K562 (cell line): ENCODE data around the gene C16orf90. TPM values are rescaled to one million over a fixed set of nuclear protein-coding genes. Genes with fewer than 3 reads are reported as not detected.

Experiments used
- ELF4 ChIP-seq: fragments of 450-650 bp; formaldehyde crosslinking; IDR thresholded peaks from 2 replicates; pipeline ENCODE4 v1.4.0; 2022; ENCODE audit warnings: missing genetic modification characterization
- EWSR1 ChIP-seq: fragments of 450-650 bp; IDR thresholded peaks from 2 replicates; pipeline ENCODE4 v1.6.1; 2018; ENCODE audit warnings: borderline replicate concordance, mild to moderate bottlenecking, low read depth, moderate library complexity; ENCODE audit not compliant: partially characterized antibody
- IRF2 ChIP-seq: sonication (generic); formaldehyde crosslinking; IDR thresholded peaks from 2 replicates; pipeline ENCODE4 v1.8.1; 2022; ENCODE audit warnings: mild to moderate bottlenecking, missing genetic modification reagents
- KLF16 ChIP-seq: IDR thresholded peaks from 2 replicates; pipeline ENCODE4 v1.6.1; 2016; ENCODE audit warnings: antibody characterized with exemption
- NR2F6 ChIP-seq: fragments of 450-650 bp; formaldehyde crosslinking; IDR thresholded peaks from 2 replicates; pipeline ENCODE4 v1.4.0; 2020; ENCODE audit warnings: mild to moderate bottlenecking
- TRIM25 ChIP-seq: fragments of 450-650 bp; IDR thresholded peaks from 2 replicates; pipeline ENCODE4 v1.7.0; 2016; ENCODE audit warnings: borderline replicate concordance
- TRIM28 ChIP-seq: fragments of 450-650 bp; IDR thresholded peaks from 2 replicates; pipeline ENCODE4 v1.6.1; 2017
- ZNF280A ChIP-seq: fragments of 450-650 bp; IDR thresholded peaks from 2 replicates; pipeline ENCODE4 v1.6.1; 2018; ENCODE audit warnings: mild to moderate bottlenecking, low read depth; ENCODE audit not compliant: partially characterized antibody
- ZNF431 ChIP-seq: sonication (generic); formaldehyde crosslinking; IDR thresholded peaks from 2 replicates; pipeline ENCODE4 v1.8.0; 2022; ENCODE audit warnings: mild to moderate bottlenecking, missing genetic modification reagents
- polyA plus RNA-seq, 8 experiments: library from polyadenylated mRNA; depleted of rRNA in 4 of 8; stranded (reverse) in 5 of 8; unstranded in 3 of 8; fragments of >200 nt; fragmentation: Nextera tagmentation in 2 of 8; fragmentation: Illumina TruSeq in 1 of 8; extraction: Ambion mirVana in 2 of 8; extraction: Trizol in 1 of 8; gene quantifications; 2 replicates each; pipeline versions ENCODE4 v1.2.1 to v1.2.3, GENCODE V29; 2011 to 2014; ENCODE audit warnings: inconsistent platforms in 1 of 8, missing spikeins in 1 of 8
- total RNA-seq, 7 experiments: library from RNA; depleted of rRNA in 6 of 7; stranded (reverse); fragments of >200 nt in 6 of 7; fragmentation: Illumina TruSeq in 2 of 7; extraction: Trizol in 2 of 7; gene quantifications; 2 replicates each; pipeline versions ENCODE4 v1.2.1 to v1.2.3, GENCODE V29; 2011 to 2021; ENCODE audit warnings: low replicate concordance in 1 of 7
- TF ChIP-seq, protein P1 (sequence below): fragments of 200-600 bp; sonication (generic); IDR thresholded peaks from one replicate; pipeline ENCODE4 v1.6.1; 2012; ENCODE audit warnings: mild to moderate bottlenecking, low read depth, low read length, inconsistent platforms

C16orf90 gene
- total and polyA plus RNA-seq, 9 of the 15 experiments (the other 6 are each of a cell fraction or from before 2014, with no cell fraction given), result not detected

DNA sequence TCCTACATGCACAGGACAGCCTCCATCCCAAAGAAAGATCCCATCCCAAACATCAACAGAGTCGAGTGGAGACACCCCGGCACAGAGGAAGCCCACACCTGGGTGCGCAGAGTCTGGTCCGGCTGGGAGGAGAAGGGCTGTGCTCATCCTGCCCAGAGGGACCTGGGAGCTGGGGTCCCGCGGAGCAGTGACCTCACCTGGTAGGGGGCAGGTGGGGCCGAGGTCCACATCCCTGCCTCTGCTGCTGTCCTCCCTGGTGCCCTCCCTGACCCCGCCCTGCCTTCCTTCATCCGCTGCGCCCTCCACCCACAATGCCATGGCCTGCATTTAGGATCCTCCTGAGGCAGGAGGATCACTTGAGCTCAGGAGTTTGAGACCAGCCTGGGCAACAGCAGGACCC is 2.9 kb downstream of the C16orf90 start (continued):
- TF ChIP-seq TRIM28 (no peak), EWSR1 (no peak), IRF2 (CRISPR knock-in tag) (no peak), ELF4 (CRISPR knock-in tag) (no peak), ZNF280A (no peak), NR2F6 (CRISPR knock-in tag) (no peak), TRIM25 (no peak), ZNF431 (CRISPR knock-in tag) (no peak), KLF16 (no peak)
- TF ChIP-seq, protein P1, sequence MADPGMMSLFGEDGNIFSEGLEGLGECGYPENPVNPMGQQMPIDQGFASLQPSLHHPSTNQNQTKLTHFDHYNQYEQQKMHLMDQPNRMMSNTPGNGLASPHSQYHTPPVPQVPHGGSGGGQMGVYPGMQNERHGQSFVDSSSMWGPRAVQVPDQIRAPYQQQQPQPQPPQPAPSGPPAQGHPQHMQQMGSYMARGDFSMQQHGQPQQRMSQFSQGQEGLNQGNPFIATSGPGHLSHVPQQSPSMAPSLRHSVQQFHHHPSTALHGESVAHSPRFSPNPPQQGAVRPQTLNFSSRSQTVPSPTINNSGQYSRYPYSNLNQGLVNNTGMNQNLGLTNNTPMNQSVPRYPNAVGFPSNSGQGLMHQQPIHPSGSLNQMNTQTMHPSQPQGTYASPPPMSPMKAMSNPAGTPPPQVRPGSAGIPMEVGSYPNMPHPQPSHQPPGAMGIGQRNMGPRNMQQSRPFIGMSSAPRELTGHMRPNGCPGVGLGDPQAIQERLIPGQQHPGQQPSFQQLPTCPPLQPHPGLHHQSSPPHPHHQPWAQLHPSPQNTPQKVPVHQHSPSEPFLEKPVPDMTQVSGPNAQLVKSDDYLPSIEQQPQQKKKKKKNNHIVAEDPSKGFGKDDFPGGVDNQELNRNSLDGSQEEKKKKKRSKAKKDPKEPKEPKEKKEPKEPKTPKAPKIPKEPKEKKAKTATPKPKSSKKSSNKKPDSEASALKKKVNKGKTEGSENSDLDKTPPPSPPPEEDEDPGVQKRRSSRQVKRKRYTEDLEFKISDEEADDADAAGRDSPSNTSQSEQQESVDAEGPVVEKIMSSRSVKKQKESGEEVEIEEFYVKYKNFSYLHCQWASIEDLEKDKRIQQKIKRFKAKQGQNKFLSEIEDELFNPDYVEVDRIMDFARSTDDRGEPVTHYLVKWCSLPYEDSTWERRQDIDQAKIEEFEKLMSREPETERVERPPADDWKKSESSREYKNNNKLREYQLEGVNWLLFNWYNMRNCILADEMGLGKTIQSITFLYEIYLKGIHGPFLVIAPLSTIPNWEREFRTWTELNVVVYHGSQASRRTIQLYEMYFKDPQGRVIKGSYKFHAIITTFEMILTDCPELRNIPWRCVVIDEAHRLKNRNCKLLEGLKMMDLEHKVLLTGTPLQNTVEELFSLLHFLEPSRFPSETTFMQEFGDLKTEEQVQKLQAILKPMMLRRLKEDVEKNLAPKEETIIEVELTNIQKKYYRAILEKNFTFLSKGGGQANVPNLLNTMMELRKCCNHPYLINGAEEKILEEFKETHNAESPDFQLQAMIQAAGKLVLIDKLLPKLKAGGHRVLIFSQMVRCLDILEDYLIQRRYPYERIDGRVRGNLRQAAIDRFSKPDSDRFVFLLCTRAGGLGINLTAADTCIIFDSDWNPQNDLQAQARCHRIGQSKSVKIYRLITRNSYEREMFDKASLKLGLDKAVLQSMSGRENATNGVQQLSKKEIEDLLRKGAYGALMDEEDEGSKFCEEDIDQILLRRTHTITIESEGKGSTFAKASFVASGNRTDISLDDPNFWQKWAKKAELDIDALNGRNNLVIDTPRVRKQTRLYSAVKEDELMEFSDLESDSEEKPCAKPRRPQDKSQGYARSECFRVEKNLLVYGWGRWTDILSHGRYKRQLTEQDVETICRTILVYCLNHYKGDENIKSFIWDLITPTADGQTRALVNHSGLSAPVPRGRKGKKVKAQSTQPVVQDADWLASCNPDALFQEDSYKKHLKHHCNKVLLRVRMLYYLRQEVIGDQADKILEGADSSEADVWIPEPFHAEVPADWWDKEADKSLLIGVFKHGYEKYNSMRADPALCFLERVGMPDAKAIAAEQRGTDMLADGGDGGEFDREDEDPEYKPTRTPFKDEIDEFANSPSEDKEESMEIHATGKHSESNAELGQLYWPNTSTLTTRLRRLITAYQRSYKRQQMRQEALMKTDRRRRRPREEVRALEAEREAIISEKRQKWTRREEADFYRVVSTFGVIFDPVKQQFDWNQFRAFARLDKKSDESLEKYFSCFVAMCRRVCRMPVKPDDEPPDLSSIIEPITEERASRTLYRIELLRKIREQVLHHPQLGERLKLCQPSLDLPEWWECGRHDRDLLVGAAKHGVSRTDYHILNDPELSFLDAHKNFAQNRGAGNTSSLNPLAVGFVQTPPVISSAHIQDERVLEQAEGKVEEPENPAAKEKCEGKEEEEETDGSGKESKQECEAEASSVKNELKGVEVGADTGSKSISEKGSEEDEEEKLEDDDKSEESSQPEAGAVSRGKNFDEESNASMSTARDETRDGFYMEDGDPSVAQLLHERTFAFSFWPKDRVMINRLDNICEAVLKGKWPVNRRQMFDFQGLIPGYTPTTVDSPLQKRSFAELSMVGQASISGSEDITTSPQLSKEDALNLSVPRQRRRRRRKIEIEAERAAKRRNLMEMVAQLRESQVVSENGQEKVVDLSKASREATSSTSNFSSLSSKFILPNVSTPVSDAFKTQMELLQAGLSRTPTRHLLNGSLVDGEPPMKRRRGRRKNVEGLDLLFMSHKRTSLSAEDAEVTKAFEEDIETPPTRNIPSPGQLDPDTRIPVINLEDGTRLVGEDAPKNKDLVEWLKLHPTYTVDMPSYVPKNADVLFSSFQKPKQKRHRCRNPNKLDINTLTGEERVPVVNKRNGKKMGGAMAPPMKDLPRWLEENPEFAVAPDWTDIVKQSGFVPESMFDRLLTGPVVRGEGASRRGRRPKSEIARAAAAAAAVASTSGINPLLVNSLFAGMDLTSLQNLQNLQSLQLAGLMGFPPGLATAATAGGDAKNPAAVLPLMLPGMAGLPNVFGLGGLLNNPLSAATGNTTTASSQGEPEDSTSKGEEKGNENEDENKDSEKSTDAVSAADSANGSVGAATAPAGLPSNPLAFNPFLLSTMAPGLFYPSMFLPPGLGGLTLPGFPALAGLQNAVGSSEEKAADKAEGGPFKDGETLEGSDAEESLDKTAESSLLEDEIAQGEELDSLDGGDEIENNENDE, result no peak
